Measurements from ENCODE around the gene ANXA3.
"Not testable (repeated sequence)": the region's sequence is repeated elsewhere in the genome, so short reads cannot be mapped to it uniquely, and the experiment has no call there.

Gene ANXA3

DNA sequence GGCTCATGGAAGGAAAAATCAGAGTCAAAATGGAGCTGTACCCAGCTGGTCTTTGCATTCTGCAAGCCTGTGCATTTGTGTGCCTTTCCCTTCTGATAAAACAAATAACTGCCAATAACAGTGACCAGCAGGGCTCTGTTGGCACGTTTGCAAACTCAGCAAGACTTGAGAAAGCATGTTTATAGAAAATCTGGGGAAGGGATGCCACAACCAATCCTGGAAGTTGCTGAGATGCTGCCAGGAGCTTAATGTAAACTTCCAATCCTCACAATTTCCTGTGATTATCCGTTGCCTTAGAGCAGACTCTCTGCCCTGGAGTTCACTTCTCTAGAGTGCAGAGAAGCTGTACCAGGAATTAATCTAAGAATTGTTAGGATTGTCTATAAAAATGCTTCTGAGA lies 6.9 kb upstream of the ANXA3 start:
- DNase-seq = no peak

GRCh38 chr4:78545275-78546246 lies 6.0 kb upstream of the ANXA3 start:
- no peak for DNase-seq

GRCh38 chr4:78547899-78548298 lies 3.7 kb upstream of the ANXA3 start:
- not testable (repeated sequence) for DNase-seq

DNA sequence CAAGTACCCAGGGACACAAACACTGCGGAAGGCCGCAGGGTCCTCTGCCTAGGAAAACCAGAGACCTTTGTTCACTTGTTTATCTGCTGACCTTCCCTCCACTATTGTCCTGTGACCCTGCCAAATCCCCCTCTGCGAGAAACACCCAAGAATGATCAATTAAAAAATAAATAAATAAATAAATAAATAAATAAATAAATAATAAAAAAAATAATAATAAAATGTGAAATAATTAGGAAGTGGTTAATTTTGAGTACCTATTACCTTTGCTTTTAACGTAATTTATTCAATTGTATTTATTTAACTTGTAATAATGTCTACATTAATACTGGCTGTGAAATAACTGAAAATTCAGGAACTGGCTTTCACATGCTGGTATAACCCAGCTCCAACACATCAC lies 2.7 kb upstream of the ANXA3 start:
- not testable (repeated sequence) for DNase-seq

- peak; percentile 64 for DNase-seq
Observed at GRCh38 chr4:78552389-78553042, 946 bp downstream of the ANXA3 start.

DNA sequence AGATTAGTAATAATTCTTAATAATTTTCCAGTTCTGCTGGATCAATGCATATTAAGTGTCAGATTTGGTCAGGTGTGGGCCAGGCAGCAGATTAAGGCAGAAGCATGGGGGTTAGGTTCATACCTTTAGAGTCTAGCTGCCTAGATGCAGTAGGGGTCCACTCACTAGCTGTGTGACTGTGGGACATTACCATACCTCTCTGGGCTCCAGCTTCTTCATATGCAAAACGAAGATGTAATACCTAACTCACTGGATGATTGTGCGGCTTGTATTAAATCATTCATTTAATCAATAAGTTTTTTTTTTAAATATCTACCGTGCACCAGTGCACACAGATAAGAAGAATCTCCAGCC lies 1.4 kb downstream of the ANXA3 start:
- DNase-seq = no peak

GRCh38 chr4:78553529-78554060 lies 2.0 kb downstream of the ANXA3 start:
- DNase-seq = no peak

- no peak for DNase-seq
Observed at GRCh38 chr4:78556665-78557064, 5.1 kb downstream of the ANXA3 start.

DNA sequence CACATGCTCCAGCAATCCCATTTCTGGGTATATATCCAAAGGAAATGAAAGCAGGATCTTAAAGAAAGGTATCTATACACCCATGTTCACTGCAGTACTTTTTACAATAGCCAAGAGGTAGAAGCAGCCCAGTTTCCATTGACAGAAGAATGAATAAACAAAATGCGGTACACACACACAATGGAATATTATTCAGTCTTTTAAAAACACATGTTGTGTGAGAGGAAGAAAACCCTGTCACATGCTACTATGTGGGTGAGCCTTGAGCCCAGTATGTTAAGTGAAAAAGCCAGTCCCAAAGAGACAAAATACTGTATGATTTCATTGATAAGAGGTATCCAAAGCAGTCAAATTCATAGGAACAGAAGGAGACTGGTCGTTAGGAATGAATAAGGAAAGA lies 6.3 kb downstream of the ANXA3 start:
- DNase-seq = no peak

DNA sequence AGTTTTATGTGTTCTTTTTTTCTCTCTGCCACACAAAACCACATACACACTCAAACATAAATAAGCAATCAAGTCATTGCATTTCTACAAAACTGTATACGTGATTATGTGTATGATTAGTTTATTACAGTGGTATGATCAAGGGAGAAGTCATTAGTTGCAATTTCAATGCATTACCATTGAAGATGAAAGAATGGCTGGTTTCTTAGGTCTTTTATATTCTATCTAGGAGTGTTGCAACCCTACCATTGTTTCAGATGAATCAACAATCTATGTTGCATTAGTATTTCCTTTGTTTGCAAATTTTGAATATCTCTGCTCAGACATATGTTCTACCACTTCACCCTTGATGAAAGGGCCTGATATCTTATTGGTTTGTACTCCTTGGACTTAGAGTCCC lies 6.8 kb downstream of the ANXA3 start:
- no peak for DNase-seq

DNA sequence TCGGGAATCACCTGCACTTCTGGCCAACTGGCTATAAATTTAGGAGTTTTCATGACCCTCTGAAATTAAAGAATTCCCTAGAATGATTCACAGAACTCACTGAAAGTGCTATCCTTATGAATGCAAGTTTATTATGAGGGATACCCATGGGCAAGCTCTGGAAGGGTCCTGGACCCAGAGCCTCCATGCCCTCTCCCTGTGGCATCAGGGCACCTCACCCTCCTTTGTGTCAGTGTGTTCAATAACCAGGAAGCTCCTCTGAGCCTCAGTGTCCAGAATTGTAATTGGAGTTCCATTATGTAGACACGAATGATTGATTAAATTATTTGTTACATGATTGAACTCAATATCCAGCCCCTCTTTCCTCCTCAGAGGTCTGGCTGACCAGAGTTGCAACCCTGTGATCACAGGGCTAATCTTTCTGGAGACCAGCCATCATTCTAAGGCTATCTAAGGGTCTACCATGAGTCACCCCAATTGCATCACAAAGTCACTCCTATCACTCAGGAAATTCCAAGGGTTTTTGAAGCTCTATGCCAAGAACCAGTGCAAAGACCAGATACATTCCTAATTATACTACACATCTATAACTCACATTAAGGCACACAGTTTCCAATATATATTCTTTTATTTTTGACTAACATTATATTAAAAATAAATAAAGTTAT lies 8.9 kb downstream of the ANXA3 start:
- no peak for DNase-seq

DNA sequence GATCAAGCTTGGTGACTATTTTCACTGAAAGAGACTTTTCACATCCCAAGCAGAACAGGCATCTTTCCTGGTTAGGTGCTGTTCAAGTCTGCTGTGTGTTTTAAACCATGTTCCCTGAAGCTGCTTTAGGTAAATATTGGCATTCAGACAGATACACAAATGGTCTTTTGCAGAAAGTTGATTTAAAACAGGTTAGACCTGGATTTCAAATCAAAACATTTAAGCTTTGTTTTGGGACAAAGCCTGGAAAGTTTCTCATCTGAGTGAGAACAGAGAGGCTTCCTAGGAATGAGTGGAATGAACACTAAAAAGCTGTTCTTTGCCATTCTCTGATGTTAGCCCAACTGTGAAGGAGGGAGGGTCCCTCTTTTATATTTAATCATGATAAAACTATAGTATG lies 10.1 kb downstream of the ANXA3 start:
- DNase-seq = no peak

GRCh38 chr4:78562687-78563086 lies 11.1 kb downstream of the ANXA3 start:
- no peak for DNase-seq

DNA sequence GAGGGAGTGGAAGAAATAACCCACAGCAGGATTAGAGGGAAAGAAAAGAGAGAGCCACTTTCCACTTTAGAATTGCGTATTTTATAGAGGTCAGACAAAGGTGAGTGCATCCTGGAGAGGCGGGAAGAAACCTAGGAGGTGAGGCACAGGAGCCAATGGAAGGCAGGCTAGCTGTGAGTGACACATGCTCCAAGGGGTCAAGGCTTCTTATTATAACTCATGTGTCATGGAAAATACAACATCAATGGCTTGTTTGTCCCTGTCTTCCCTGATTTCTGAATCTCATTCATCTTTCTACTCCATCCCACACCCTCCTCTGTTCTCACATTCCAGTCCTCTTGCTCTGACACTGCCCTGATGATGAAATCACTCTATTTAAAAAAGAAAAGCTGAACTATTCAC lies 14.4 kb downstream of the ANXA3 start:
- no peak for DNase-seq

- no peak for DNase-seq
Observed at GRCh38 chr4:78566834-78567499, 15.4 kb downstream of the ANXA3 start.

- DNase-seq = no peak
Observed at GRCh38 chr4:78567500-78568060, 16.0 kb downstream of the ANXA3 start.

DNA sequence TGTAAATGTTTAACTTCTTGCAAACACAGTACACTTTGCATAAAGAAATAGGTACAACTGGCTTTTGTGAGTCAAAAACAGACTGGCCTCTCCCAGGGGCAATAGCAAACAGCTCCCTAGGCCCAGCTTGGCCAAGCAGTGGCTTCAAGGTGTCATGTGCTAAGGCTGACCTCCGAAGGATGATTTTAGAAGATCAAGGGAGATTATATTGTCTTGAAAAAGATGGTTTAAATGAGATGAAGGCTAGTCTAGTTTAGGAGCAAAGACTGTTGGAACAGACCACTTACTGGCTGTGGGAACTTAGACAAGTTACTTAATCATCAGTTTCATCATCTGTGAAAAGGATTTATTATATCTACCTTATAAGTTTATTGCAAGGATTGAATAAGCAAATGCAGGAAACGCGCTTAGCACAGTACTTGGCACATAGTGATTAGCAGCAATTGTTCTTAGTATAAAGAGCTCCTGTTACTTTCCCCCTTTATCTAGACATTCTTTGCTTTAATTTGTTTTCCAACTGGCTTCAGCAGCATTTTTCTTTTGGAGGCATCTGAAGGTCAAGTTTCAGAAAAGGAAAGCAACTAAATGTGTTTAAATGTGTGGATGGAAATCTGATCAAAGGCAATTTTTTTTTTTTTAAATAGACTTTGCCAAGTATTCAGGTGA lies 17.2 kb downstream of the ANXA3 start:
- DNase-seq = no peak

DNA sequence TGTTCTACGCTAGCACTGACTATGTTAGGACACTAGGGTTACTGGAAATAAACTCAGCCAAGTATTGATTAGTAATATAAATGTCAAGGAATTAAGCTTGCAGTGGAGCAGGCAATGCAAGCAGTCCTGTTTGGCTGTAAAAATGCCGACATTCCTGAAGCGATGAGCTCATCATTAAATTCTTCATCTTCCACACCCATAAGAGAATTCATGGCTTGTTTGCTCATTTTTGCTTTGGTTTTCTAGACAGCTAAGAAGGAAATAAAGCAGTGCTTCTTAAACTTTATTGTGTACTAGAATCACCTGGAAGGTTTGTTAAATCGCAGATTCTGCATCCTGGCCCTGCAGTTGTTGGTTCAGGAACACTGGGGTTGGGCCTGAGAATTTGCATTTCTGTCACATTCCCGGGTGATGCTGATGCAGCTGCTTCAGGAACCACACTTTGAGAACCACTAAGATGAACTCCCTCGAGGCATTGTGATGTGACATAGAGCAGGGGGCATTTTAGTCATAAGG lies 17.8 kb downstream of the ANXA3 start:
- no peak for DNase-seq

DNA sequence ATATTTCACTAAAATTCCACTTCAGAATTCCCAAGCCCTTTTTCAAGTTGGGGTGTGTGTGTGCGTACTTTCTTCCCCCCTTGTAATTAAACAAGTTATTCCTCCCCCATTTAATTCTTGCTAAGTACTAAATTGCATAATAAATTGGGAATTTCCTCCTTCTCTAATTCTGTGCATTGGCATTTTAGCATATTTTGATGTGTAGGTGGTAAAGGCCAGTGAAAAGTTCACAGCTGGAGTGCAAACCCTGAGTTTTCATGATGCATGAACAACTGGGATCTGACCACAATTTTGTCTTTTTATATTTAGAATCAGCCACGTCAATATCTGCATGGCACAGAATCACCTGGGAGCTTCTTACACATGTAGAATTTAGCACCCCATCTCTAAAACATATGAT lies 18.5 kb downstream of the ANXA3 start:
- DNase-seq = no peak

DNA sequence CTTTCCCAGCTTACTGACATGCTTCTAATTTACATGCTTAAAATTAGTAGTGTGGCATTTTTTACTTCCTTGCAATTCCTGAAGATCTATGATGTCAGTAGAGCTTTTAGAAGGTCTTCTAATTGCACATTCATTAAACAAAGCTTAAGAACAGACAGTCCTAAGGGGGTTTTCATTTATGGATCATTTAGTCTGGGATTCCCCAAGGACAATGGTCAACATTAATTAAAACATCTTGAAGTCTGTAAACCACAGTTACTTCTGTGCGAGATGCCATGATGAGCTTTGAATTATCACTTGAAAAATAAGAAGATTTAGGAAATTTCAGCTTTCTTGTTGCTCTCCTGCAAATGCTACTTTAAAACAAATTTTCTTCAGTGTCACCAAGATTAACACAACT lies 20.2 kb downstream of the ANXA3 start:
- no peak for DNase-seq

GRCh38 chr4:78578674-78579425 lies 27.3 kb downstream of the ANXA3 start:
- no peak for DNase-seq

All from MV-4-11 (cell line).